NCI-H460 (cell line): ENCODE data around the gene GPR161. TPM values are rescaled to one million over a fixed set of nuclear protein-coding genes. Genes with fewer than 3 reads are reported as not detected.

ENCODE experiments used
- DNase-seq: peaks from one replicate; pipeline ENCODE4 v3.0.0-alpha.2; 2016; ENCODE audit warnings: low read depth; ENCODE audit errors: extremely low read depth
- total RNA-seq: library from RNA; depleted of rRNA; stranded (reverse); fragments of >200 nt; shearing (Covaris generic); gene quantifications from 2 replicates; pipeline ENCODE4 v1.2.3, GENCODE V29; 2014; rRNA removed

Gene GPR161
- total RNA-seq, 1 experiment from 2014 or later = 2.1 TPM

DNA sequence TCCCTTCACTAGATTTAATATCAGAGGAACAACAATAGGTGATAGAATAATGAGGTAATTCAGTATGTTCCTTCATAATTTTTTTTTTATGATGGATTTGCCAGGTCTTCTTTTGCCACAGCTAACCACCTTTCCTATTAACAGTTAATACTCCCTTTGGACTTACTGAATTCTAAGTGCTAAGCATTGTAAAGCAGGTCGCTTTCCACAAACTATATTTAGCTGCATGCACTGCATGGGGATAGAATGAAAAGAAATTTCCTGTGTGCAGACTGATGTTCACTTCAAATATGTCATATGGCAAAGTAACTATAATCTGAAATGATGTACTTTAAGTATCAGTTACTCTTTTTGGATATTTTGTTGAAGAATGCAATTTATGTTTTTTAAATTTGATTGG, 85.8 kb downstream of the GPR161 start:
- no peak for DNase-seq

DNA sequence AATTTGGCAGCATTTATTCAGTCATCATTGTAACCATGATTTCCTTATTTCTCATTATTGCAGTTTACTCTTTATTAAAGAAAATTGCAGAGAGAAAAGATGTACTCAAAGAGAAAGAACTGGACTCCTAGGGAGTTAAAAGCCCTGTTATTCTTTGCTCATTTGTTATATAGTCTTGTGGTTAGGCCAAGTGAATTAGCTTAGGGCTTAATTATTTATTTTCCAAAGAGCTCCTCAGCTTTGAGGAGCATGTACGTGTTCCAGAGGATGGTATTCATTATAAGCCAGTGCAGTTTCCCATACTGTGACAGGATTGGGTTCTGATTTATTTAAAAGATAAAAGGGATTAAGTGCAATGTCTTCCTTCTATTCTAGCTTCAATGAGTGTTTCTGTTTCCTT, 86.4 kb downstream of the GPR161 start:
- no peak for DNase-seq

DNA sequence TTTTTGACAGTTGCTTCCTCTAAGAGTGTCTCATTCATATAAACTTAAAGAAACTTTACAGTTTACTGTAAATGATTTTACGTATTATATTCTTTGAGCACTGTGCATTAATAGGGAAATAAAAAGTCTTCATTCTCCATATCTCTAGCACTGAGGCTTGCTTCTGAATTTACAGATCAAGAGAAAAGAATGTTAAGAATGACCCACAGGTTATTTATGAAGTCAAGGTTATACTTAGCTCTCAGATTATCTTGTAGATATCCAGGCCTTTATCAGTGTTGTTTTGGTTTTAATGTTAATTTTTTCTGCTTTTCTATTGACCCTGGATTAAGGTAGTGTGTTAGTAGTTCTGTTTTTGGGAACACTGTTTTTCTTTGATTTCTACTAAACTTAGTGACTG, 91.4 kb downstream of the GPR161 start:
- DNase-seq = no peak

DNA sequence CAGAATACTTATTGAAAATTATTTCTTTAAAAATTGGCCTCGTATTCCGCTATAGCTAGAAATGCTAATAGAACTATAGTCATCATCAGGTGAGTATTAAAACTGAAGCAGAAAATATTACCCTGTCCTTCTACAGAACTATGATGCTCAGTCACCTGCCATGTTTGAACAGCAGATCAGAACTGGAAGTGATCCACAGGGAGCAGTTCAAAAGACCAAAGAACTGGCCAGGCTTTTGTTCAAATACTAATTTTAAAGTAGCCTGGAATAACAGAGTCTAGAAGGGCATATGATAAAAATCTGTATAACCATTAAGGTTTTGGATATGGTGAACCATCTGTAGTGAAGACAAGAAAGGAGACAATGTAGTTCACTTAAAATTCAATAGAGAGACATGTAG, 94.4 kb downstream of the GPR161 start:
- no peak for DNase-seq

DNA sequence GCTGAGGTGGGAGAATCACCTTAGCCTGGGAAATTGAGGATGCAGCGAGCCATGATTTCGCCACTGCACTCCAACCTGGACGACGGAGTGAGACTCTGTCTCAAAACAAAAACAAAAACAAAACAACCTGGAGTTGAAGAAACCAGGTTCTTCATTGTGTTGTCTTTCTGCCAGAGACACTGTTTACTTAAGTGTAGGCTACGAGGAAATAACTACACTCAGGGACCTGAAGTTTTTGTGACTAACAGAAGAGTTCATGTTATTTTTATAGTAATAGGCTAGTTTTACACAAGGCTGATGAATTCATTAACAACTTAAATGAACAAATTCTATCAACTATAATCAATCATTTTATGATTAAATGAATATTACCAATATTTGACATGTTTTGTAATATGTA, 101.4 kb downstream of the GPR161 start:
- DNase-seq = no peak

DNA sequence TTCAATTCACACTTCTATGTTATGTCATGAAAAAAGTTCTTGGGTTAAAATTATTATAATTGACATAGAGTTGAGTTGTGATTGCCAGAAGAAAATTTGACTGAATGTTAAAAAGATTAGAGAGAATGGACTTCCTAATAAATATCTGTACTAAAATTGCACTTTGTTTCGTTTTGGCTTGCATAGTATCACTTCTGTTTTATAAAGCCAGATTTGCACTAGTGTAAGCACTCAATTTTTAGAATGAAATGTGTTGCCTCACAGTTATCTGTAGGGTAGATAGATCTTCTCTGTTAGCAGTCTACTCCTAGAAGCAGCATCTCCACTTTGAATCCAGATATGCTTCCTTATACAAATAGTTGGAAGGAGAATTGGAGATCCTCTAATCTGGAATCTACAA, 104.7 kb downstream of the GPR161 start:
- no peak for DNase-seq

DNA sequence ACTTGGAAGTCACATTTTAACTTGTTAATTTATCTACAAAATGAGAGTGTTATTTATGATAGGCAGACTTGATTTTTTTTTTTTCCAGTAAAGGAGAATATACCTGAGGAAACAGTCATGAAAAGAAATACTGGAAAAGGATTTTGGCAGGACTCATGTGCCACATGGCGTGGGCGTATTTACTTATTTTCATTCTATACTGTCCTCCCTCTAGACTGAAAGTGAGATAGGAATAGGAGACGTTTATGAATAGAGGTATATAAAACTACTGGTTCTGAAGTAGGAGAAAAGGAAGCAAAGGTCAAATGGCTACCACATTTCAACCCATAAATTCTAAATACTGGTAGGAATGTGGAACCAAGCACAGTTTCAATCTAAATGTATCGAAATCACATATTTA, 105.1 kb downstream of the GPR161 start:
- DNase-seq = no peak

DNA sequence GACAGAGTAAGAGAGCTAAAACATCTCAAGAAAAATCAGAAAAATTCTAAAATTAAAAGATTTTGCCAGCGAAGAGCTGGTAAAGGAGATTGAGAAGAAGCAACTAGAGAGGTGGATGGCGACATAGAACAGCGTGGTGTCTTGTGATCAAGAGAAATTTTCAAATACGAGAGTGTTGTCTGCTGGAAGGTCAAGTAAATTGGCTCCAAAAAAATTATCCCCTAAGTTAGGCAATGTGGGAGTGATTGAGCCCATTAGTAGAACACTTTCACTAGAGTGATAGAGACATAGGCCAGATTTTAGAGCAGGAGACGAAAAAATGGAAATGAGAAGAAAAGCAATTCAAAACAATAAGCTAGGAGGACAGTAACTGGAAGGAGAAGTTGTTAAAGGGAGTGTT, 105.5 kb downstream of the GPR161 start:
- no peak for DNase-seq

Other genes with a start within 250 kb of the GPR161 start
- 0.72 TPM in 1 of 2 replicates, not detected in the other for gene ADCY10, start 222.8 kb downstream of the GPR161 start, total RNA-seq
- gene DCAF6, start 200.2 kb downstream of the GPR161 start, total RNA-seq = 41.5 and 46.2 TPM in 2 replicates
- 80.3 and 82.7 TPM in 2 replicates for gene MPC2, start 199.9 kb downstream of the GPR161 start, total RNA-seq
- gene TIPRL, start 42.0 kb upstream of the GPR161 start, total RNA-seq = 76.0 and 77.7 TPM in 2 replicates
- 38.7 and 39.3 TPM in 2 replicates for gene SFT2D2, start 89.1 kb upstream of the GPR161 start, total RNA-seq
- 0.47 and 0.95 TPM in 2 replicates for gene TBX19, start 143.9 kb upstream of the GPR161 start, total RNA-seq